ENCODE data around the gene APOBEC3A. TPM values are rescaled to one million over a fixed set of nuclear protein-coding genes. Genes with fewer than 3 reads are reported as not detected.

The APOBEC3A gene
- total and polyA plus RNA-seq, 11 donors: 0.36 to 7.7 (median 1.0) TPM; not detected in 3

DNA sequence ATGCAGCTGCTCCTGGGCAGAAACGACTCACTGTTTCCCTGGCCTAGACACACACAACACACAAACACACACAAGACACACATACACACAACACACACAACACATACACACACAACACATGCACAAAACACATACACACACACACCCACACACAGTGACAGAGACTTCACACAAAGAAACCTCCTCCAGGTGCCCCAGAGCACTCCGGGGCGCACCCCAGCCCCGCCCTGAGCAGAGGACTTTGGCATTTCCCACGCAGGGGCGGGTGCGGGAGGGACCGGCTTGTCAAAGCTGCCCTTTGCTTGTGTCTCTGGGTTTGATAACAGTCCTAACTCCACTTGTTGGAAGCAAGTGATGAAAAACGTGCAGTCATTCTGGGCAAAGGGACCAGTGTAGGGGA is 6.5 kb downstream of the APOBEC3A start:
- intact Hi-C loops (cut with DNase I): no loop called here

GRCh38 chr22:38964306-38964705 is 6.9 kb downstream of the APOBEC3A start:
- no peak for TF ChIP-seq POLR2A (IDR thresholded peaks at IDR 0.05)
- TF ChIP-seq, protein P1, sequence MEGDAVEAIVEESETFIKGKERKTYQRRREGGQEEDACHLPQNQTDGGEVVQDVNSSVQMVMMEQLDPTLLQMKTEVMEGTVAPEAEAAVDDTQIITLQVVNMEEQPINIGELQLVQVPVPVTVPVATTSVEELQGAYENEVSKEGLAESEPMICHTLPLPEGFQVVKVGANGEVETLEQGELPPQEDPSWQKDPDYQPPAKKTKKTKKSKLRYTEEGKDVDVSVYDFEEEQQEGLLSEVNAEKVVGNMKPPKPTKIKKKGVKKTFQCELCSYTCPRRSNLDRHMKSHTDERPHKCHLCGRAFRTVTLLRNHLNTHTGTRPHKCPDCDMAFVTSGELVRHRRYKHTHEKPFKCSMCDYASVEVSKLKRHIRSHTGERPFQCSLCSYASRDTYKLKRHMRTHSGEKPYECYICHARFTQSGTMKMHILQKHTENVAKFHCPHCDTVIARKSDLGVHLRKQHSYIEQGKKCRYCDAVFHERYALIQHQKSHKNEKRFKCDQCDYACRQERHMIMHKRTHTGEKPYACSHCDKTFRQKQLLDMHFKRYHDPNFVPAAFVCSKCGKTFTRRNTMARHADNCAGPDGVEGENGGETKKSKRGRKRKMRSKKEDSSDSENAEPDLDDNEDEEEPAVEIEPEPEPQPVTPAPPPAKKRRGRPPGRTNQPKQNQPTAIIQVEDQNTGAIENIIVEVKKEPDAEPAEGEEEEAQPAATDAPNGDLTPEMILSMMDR (IDR thresholded peaks at IDR 0.05): no peak
- Histone ChIP-seq H3K27ac (no peak overlapping the region), H3K4me1 (peaks cover 0 to 29% (median 0%) of the 10 kb centered on the region in 12 donors), H3K4me3 (no peak overlapping the region), H3K36me3 (no peaks in the 10 kb centered on the region), H3K27me3 (peaks cover 0 to 8% (median 0%) of the 10 kb centered on the region in 9 donors), H3K9me3 (no peaks in the 10 kb centered on the region)
- ATAC-seq (no peak), DNase-seq (no peak)
- 83 to 100% (median 87%) methylated on average over 1 to 7 of the region's 7 CpGs; no CpG with 5 or more reads in 1 of the 4 donors for WGBS, 4 donors
- intact Hi-C loops (cut with DNase I): no loop called here

More for the DNA sequence above, 6.5 kb downstream of the APOBEC3A start:
- DNase-seq (no peak), ATAC-seq (peak in 1 of 4 donors; percentile 42)
- no peaks in the 10 kb centered on the region for H3K9me3 ChIP-seq
- TF ChIP-seq, protein P1 (IDR thresholded peaks at IDR 0.05): no peak
- TF ChIP-seq POLR2A (IDR thresholded peaks at IDR 0.05): no peak
- H3K4me3 ChIP-seq: no peak overlapping the region
- peaks cover 0 to 8% (median 0%) of the 10 kb centered on the region in 9 donors for H3K27me3 ChIP-seq
- H3K4me1 ChIP-seq: peaks cover 0 to 25% (median 0%) of the 10 kb centered on the region in 12 donors
- 43 to 51% (median 48%) methylated on average over 9 of the region's 9 CpGs; no CpG with 5 or more reads in 1 of the 4 donors for WGBS, 4 donors
- no peaks in the 10 kb centered on the region for H3K36me3 ChIP-seq
- H3K27ac ChIP-seq: no peak overlapping the region

- intact Hi-C loops (cut with DNase I): no loop called here
- ATAC-seq (no peak), DNase-seq (no peak)
- H3K27ac ChIP-seq: no peak overlapping the region
- peaks cover 0 to 34% (median 0%) of the 10 kb centered on the region in 12 donors for H3K4me1 ChIP-seq
- no peaks in the 10 kb centered on the region for H3K36me3 ChIP-seq
- peaks cover 0 to 8% (median 0%) of the 10 kb centered on the region in 9 donors for H3K27me3 ChIP-seq
- no peaks in the 10 kb centered on the region for H3K9me3 ChIP-seq
- no peak overlapping the region for H3K4me3 ChIP-seq
- 81 to 87% (median 84%) methylated on average over 3 to 4 of the region's 4 CpGs; no CpG with 5 or more reads in 1 of the 4 donors for WGBS, 4 donors
- TF ChIP-seq, protein P1 (IDR thresholded peaks at IDR 0.05): no peak
- no peak for TF ChIP-seq POLR2A (IDR thresholded peaks at IDR 0.05)
Measured at GRCh38 chr22:38964989-38965388, 7.6 kb downstream of the APOBEC3A start.

DNA sequence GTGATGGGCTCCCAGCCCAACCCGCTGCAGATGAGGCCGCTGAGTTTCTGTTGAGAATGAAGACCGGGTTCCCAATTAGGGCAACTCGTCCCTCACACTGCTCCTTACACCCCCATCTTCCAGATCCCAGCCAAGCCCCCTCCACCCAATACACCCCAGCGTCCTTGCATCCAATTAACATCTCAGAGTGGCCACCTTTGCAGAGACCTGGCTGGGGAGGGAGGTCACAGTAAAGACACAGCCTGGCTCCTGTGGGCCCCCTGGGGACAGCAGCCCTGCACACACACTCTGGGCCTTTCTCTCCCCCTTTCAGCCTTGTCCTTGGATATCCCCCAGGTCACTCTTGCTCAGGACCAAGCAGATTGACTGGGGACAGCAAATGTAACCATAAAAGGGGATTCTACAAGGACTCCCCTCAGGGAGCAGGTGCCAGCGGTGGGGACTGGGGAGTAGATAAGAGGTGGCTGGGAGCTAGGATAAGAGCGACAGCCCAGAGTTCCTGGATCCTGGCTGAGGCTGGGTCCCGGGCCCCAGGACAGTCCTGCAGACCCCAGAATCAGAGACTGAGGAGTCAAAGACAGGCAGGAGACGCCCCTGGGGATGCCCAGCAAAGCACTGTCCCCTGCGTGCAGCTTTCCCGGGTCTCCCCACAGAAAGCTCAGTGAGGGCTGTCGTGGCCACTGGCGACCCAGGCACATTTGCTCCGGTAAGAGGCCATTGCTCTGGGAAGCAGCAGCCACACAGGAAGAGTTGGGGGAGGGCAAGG is 8.4 kb downstream of the APOBEC3A start:
- Histone ChIP-seq H3K4me3 (no peak overlapping the region), H3K9me3 (no peaks in the 10 kb centered on the region), H3K27ac (no peak overlapping the region), H3K27me3 (peaks cover 0 to 15% (median 0%) of the 10 kb centered on the region in 9 donors), H3K4me1 (peaks cover 0 to 42% (median 0%) of the 10 kb centered on the region in 12 donors), H3K36me3 (no peaks in the 10 kb centered on the region)
- no peak for TF ChIP-seq POLR2A (IDR thresholded peaks at IDR 0.05)
- TF ChIP-seq, protein P1 (IDR thresholded peaks at IDR 0.05): no peak
- WGBS, 4 donors: 74 to 81% (median 78%) methylated on average over 11 to 14 of the region's 14 CpGs; no CpG with 5 or more reads in 1 of the 4 donors
- no peak for DNase-seq
- intact Hi-C loops (cut with DNase I): no loop called here
- no peak for ATAC-seq
